Peyer's patch (tissue), 4 donors: ENCODE measurements around the gene FOCAD.

Source experiments
- CTCF ChIP-seq, 6 experiments: fragments of 450-650 bp in 4 of 6; fragments of 200-600 bp in 2 of 6; sonication (generic) in 1 of 6; IDR thresholded peaks; one replicate each; pipeline ENCODE4 v1.5.1; 2017 to 2019; ENCODE audit warnings: antibody characterized with exemption in 6 of 6, mild to moderate bottlenecking in 3 of 6, moderate library complexity in 1 of 6
- POLR2A ChIP-seq, 2 donors: fragments of 450-650 bp; IDR thresholded peaks; one replicate each; pipeline ENCODE4 v1.5.1; 2017; ENCODE audit warnings: antibody characterized with exemption in 2 of 2, mild to moderate bottlenecking in 2 of 2, moderate library complexity in 2 of 2

- no peak for TF ChIP-seq POLR2A (IDR thresholded peaks at IDR 0.05)
- no peak for TF ChIP-seq CTCF (IDR thresholded peaks at IDR 0.05)
These were observed 104.7 kb downstream of the FOCAD start for GRCh38 chr9:20788526-20789451.
